CD14-positive monocyte (primary cell): ENCODE data around the gene TTC28. TPM values are rescaled to one million over a fixed set of nuclear protein-coding genes. Genes with fewer than 3 reads are reported as not detected.
A peak's percentile ranks its signal among the peaks of the same experiment; 100 is the strongest.

Experiments
- DNase-seq, 3 donors: peaks; one replicate each; pipeline ENCODE4 v3.0.0-alpha.2; 2011 to 2022
- H2AFZ ChIP-seq: 2 replicates; pipeline ENCODE4 v1.6.0; 2012; ENCODE audit warnings: mild to moderate bottlenecking, low read depth, low read length, inconsistent platforms; ENCODE audit not compliant: insufficient read depth, poor library complexity, severe bottlenecking
- H3K27ac ChIP-seq, 2 donors: 1 replicate in 1 of 2; 2 replicates in 1 of 2; pipeline ENCODE4 v1.5.1; 2012 to 2013; ENCODE audit warnings: low read length in 2 of 2, control low read depth in 1 of 2, inconsistent platforms in 1 of 2, low read depth in 1 of 2, mild to moderate bottlenecking in 1 of 2
- H3K27me3 ChIP-seq, 2 donors: one replicate each; pipeline versions ENCODE4 v1.6.0 to v1.6.1; 2011 to 2013; ENCODE audit warnings: low read length in 2 of 2; ENCODE audit not compliant: control insufficient read depth in 2 of 2, insufficient read depth in 2 of 2
- H3K36me3 ChIP-seq, 2 donors: replicated peaks in 1 of 2; 1 replicate in 1 of 2; 2 replicates in 1 of 2; pipeline versions ENCODE4 v1.5.1 to v1.6.1; 2012 to 2013; ENCODE audit warnings: low read length in 2 of 2, control low read depth in 1 of 2, inconsistent platforms in 1 of 2, mild to moderate bottlenecking in 1 of 2; ENCODE audit not compliant: insufficient read depth in 2 of 2, control insufficient read depth in 1 of 2
- H3K4me1 ChIP-seq, 2 donors: 1 replicate in 1 of 2; 2 replicates in 1 of 2; pipeline versions ENCODE4 v1.5.1 to v1.6.1; 2012 to 2013; ENCODE audit warnings: low read length in 2 of 2, control low read depth in 1 of 2, inconsistent platforms in 1 of 2, mild to moderate bottlenecking in 1 of 2, moderate library complexity in 1 of 2; ENCODE audit not compliant: insufficient read depth in 2 of 2, control insufficient read depth in 1 of 2
- H3K4me2 ChIP-seq: replicated peaks from 2 replicates; pipeline ENCODE3; 2012; ENCODE audit warnings: low read length, moderate library complexity, mild to moderate bottlenecking; ENCODE audit not compliant: poor library complexity, severe bottlenecking; ENCODE audit errors: extremely low read depth
- H3K4me3 ChIP-seq, 3 experiments: fragments of 200-600 bp in 1 of 3; sonication (generic) in 1 of 3; replicated peaks in 1 of 3; 1 replicate in 2 of 3; 2 replicates in 1 of 3; pipeline ENCODE4 v1.5.1; 2011 to 2013; ENCODE audit warnings: low read length in 3 of 3, mild to moderate bottlenecking in 3 of 3, control low read depth in 2 of 3, low read depth in 2 of 3, inconsistent platforms in 1 of 3, moderate library complexity in 1 of 3
- H3K79me2 ChIP-seq: 2 replicates; pipeline ENCODE4 v1.6.0; 2012; ENCODE audit warnings: mild to moderate bottlenecking, control low read depth, inconsistent platforms, low read length, moderate library complexity; ENCODE audit not compliant: insufficient read depth
- H3K9ac ChIP-seq: 2 replicates; pipeline ENCODE4 v1.6.0; 2017; ENCODE audit warnings: low read length, mild to moderate bottlenecking; ENCODE audit not compliant: insufficient read depth, poor library complexity, severe bottlenecking
- H3K9me3 ChIP-seq, 2 donors: replicated peaks in 1 of 2; 1 replicate in 1 of 2; 2 replicates in 1 of 2; pipeline versions ENCODE4 v1.5.1 to v1.6.1; 2012 to 2013; ENCODE audit warnings: low read length in 2 of 2, control low read depth in 1 of 2; ENCODE audit not compliant: control insufficient read depth in 1 of 2, insufficient read depth in 1 of 2
- H4K20me1 ChIP-seq: 2 replicates; pipeline ENCODE4 v1.6.0; 2012; ENCODE audit warnings: mild to moderate bottlenecking, low read length, control low read depth, moderate library complexity; ENCODE audit not compliant: insufficient read depth
- H3K27ac Mint-ChIP-seq, 7 donors: one replicate each; pipeline ENCODE4 v1.8.0; 2020; ENCODE audit warnings: mild to moderate bottlenecking in 7 of 7, mixed read lengths in 7 of 7, moderate library complexity in 6 of 7, inconsistent platforms in 2 of 7
- H3K27me3 Mint-ChIP-seq, 3 donors: one replicate each; pipeline ENCODE4 v1.8.0; 2021 to 2022; ENCODE audit warnings: low read depth in 3 of 3, mild to moderate bottlenecking in 3 of 3, mixed read lengths in 3 of 3, moderate library complexity in 3 of 3, inconsistent platforms in 1 of 3
- H3K36me3 Mint-ChIP-seq, 2 donors: one replicate each; pipeline ENCODE4 v1.8.0; 2020; ENCODE audit warnings: mixed read lengths in 2 of 2, inconsistent platforms in 1 of 2, mild to moderate bottlenecking in 1 of 2
- H3K4me1 Mint-ChIP-seq: one replicate; pipeline ENCODE4 v1.8.0; 2020; ENCODE audit warnings: mild to moderate bottlenecking, mixed read lengths
- H3K4me3 Mint-ChIP-seq, 2 donors: one replicate each; pipeline ENCODE4 v1.8.0; 2020; ENCODE audit warnings: mild to moderate bottlenecking in 2 of 2, mixed read lengths in 2 of 2, moderate library complexity in 1 of 2
- H3K9me3 Mint-ChIP-seq, 7 donors: one replicate each; pipeline ENCODE4 v1.8.0; 2020 to 2022; ENCODE audit warnings: mixed read lengths in 7 of 7, mild to moderate bottlenecking in 6 of 7, moderate library complexity in 6 of 7, inconsistent platforms in 2 of 7
- CTCF ChIP-seq: fragments of 200-600 bp; IDR thresholded peaks from one replicate; pipeline ENCODE4 v1.8.0; 2022; ENCODE audit warnings: antibody characterized with exemption, mild to moderate bottlenecking
- WGBS: methylation state at CpG from one replicate; pipeline ENCODE4 v1.1.5; 2013; ENCODE audit warnings: missing lambda C conversion rate; ENCODE audit not compliant: insufficient coverage; 5-methylcytosine and 5-hydroxymethylcytosine counted together
- intact Hi-C, 2 donors: fragments of 100-400 bp; cut with micrococcal nuclease; formaldehyde crosslinking; loops; one replicate each; pipeline versions ENCODE4 v1.15.0 to v1.15.1; 2023
- polyA plus RNA-seq, 3 donors: library from polyadenylated mRNA; depleted of rRNA in 1 of 3; unstranded in 2 of 3; stranded (reverse) in 1 of 3; fragments of 300-500 nt in 2 of 3; fragments of >200 nt in 1 of 3; fragmentation: Illumina TruSeq in 2 of 3; gene quantifications; 1 replicate in 2 of 3; 2 replicates in 1 of 3; pipeline ENCODE4 v1.2.3, GENCODE V29; 2012 to 2021

Gene TTC28
- polyA plus RNA-seq, 3 donors = 0.24 to 0.61 TPM; not detected in 1

GRCh38 chr22:28241656-28242290 lies 437.9 kb downstream of the TTC28 start:
- no peak for TF ChIP-seq CTCF
- H3K36me3 Mint-ChIP-seq = no peaks in the 10 kb centered on the region
- peaks cover 9 to 18% (median 12%) of the 10 kb centered on the region in 7 donors for H3K9me3 Mint-ChIP-seq
- peak in 1 of 3 donors; percentile 7 for DNase-seq
- peak overlapping the region; percentile 51 for H2AFZ ChIP-seq
- peak overlapping the region in 1 of 2 donors; percentile 50 for H3K27ac ChIP-seq
- peak overlapping the region; percentile 44 to 73 for H3K4me3 Mint-ChIP-seq
- H3K27me3 Mint-ChIP-seq = peaks cover 0 to 2% (median 1%) of the 10 kb centered on the region in 3 donors
- H3K27ac Mint-ChIP-seq = peak overlapping the region in 6 of 7 donors; percentile 48 to 81 (median 59)
- intact Hi-C loops = no loop called here
- H3K9ac ChIP-seq = peak overlapping the region; percentile 44
- no peaks in the 10 kb centered on the region for H3K27me3 ChIP-seq
- WGBS = no CpG with 5 or more reads among the region's 5 CpGs
- no peaks in the 10 kb centered on the region for H3K36me3 ChIP-seq
- peaks cover 3 to 6% of the 10 kb centered on the region in 2 donors for H3K4me1 ChIP-seq
- H3K79me2 ChIP-seq = no peaks in the 10 kb centered on the region
- peaks cover 0 to 7% of the 10 kb centered on the region in 2 donors for H3K9me3 ChIP-seq
- H3K4me2 ChIP-seq = peak overlapping the region; percentile 64
- no peaks in the 10 kb centered on the region for H4K20me1 ChIP-seq
- peak overlapping the region; percentile 18 to 49 (median 33) for H3K4me3 ChIP-seq
- H3K4me1 Mint-ChIP-seq = peaks cover 9% of the 10 kb centered on the region

- H3K27me3 Mint-ChIP-seq = peaks cover 0 to 2% (median 1%) of the 10 kb centered on the region in 3 donors
- H3K27ac Mint-ChIP-seq = no peak overlapping the region
- H3K27ac ChIP-seq = no peak overlapping the region
- intact Hi-C loops = no loop called here
- no peak overlapping the region for H2AFZ ChIP-seq
- DNase-seq = no peak
- no peak for TF ChIP-seq CTCF
- no peak overlapping the region for H3K4me2 ChIP-seq
- no peak overlapping the region for H3K4me3 Mint-ChIP-seq
- no peak overlapping the region for H3K9ac ChIP-seq
- peaks cover 9% of the 10 kb centered on the region for H3K4me1 Mint-ChIP-seq
- H4K20me1 ChIP-seq = no peaks in the 10 kb centered on the region
- peaks cover 3 to 6% of the 10 kb centered on the region in 2 donors for H3K4me1 ChIP-seq
- no peaks in the 10 kb centered on the region for H3K36me3 ChIP-seq
- H3K36me3 Mint-ChIP-seq = no peaks in the 10 kb centered on the region
- peaks cover 0 to 7% of the 10 kb centered on the region in 2 donors for H3K9me3 ChIP-seq
- no peaks in the 10 kb centered on the region for H3K79me2 ChIP-seq
- peaks cover 9 to 18% (median 12%) of the 10 kb centered on the region in 7 donors for H3K9me3 Mint-ChIP-seq
- no peaks in the 10 kb centered on the region for H3K27me3 ChIP-seq
- no peak overlapping the region for H3K4me3 ChIP-seq
Measured at GRCh38 chr22:28239941-28240340, 439.7 kb downstream of the TTC28 start.
